Measurements from ENCODE around the gene FMNL2. TPM values are rescaled to one million over a fixed set of nuclear protein-coding genes. Genes with fewer than 3 reads are reported as not detected.

Gene FMNL2
- total and polyA plus RNA-seq, 2 experiments from 2014 or later, result 4.4 to 18.6 TPM

DNA sequence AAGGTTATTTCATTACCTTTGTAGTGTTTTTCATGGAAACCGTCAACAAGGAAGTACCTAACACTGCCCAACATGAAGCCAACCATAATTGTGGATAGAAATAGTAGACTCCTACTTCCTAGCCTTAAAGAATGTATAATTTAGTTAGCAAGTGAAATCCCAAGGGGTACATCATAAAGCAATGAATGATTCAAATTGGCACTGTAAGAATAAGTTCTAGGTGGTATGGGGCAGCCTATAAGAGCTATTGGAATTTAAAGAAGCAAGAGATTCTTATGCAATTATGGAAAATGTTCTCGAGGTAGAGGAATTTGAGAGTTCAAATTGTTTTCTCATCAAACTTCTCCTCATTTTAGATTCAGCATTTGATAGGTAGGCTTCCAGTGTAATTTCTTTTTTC is 157.9 kb downstream of the FMNL2 start:
- in situ Hi-C loops (cut with MboI), result no loop called here
- Histone ChIP-seq H3K4me1 (ENCODE audit: insufficient read depth) (peaks cover 24% of the 10 kb centered on the region), H4K20me1 (ENCODE audit: insufficient read depth) (no peaks in the 10 kb centered on the region), H3K9me2 (ENCODE audit: insufficient read depth) (no peaks in the 10 kb centered on the region), H3F3A (ENCODE audit: insufficient read depth) (no peaks in the 10 kb centered on the region), H3K9me3 (ENCODE audit: low read depth) (no peaks in the 10 kb centered on the region), H3K4me3 (no peak overlapping the region), H3K9ac (no peak overlapping the region), H3K27ac (no peak overlapping the region), H3K79me2 (ENCODE audit: insufficient read depth) (peaks cover 85% of the 10 kb centered on the region), H3K27me3 (replicated peaks; ENCODE audit: insufficient read depth) (no peaks in the 10 kb centered on the region), H3K36me3 (ENCODE audit: low read depth) (no peaks in the 10 kb centered on the region), H2AFZ (no peak overlapping the region), H3K4me2 (ENCODE audit: unreplicated experiment) (no peak overlapping the region)
- DNase-seq, result peak; percentile 37
- TF ChIP-seq EZH2 (IDR thresholded peaks at IDR 0.05; ENCODE audit: insufficient read depth, poor library complexity, severe bottlenecking), result no peak
- no peak for TF ChIP-seq EZH2phosphoT487 (IDR thresholded peaks at IDR 0.05; ENCODE audit: insufficient read depth, low read depth)
- WGBS, 2 experiments (ENCODE audit: low coverage in 1 of 2, low lambda C conversion rate in 2 of 2, missing lambda C conversion rate in 2 of 2), result 92% methylated on average over 2 of the region's 2 CpGs

DNA sequence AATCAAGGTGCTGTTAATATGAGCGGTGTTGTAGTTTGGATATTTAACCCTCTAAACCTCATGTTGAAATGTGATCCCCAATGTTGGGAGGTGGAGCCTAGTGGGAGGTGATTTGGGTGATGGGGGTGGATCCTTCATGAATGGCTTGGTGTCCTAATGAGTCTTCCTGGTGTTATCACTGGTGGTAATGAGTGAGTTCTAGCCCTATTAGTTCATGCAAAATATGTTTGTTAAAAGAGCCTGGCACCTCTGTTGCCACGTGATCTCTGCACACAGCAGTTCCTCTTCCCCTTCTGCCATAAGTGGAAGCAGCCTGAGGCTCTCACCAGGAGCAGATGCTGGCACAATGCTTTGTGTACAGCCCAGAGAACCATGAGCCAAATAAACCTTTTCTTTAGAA is 158.4 kb downstream of the FMNL2 start:
- no peaks in the 10 kb centered on the region for H3K9me3 ChIP-seq (ENCODE audit: low read depth)
- H3K9me2 ChIP-seq (ENCODE audit: insufficient read depth), result no peaks in the 10 kb centered on the region
- no peak overlapping the region for H3K9ac ChIP-seq
- H3K36me3 ChIP-seq (ENCODE audit: low read depth), result no peaks in the 10 kb centered on the region
- H3F3A ChIP-seq (ENCODE audit: insufficient read depth), result no peaks in the 10 kb centered on the region
- no peaks in the 10 kb centered on the region for H4K20me1 ChIP-seq (ENCODE audit: insufficient read depth)
- in situ Hi-C loops (cut with MboI), result no loop called here
- H3K27ac ChIP-seq, result no peak overlapping the region
- 85 to 97% methylated on average over 2 of the region's 2 CpGs for WGBS, 2 experiments (ENCODE audit: low coverage in 1 of 2, low lambda C conversion rate in 2 of 2, missing lambda C conversion rate in 2 of 2)
- H3K79me2 ChIP-seq (ENCODE audit: insufficient read depth), result peaks cover 85% of the 10 kb centered on the region
- no peak overlapping the region for H3K4me2 ChIP-seq (ENCODE audit: unreplicated experiment)
- TF ChIP-seq EZH2 (IDR thresholded peaks at IDR 0.05; ENCODE audit: insufficient read depth, poor library complexity, severe bottlenecking) (no peak), EZH2phosphoT487 (IDR thresholded peaks at IDR 0.05; ENCODE audit: insufficient read depth, low read depth) (no peak)
- no peak overlapping the region for H3K4me3 ChIP-seq
- no peak for DNase-seq
- no peak overlapping the region for H2AFZ ChIP-seq
- no peaks in the 10 kb centered on the region for H3K27me3 ChIP-seq (replicated peaks; ENCODE audit: insufficient read depth)
- H3K4me1 ChIP-seq (ENCODE audit: insufficient read depth), result peaks cover 24% of the 10 kb centered on the region

GRCh38 chr2:152493945-152494528 is 159.1 kb downstream of the FMNL2 start:
- in situ Hi-C loops (cut with MboI), result no loop called here
- Histone ChIP-seq H2AFZ (no peak overlapping the region), H3K4me1 (ENCODE audit: insufficient read depth) (peaks cover 24% of the 10 kb centered on the region), H4K20me1 (ENCODE audit: insufficient read depth) (no peaks in the 10 kb centered on the region), H3K4me2 (ENCODE audit: unreplicated experiment) (no peak overlapping the region), H3F3A (ENCODE audit: insufficient read depth) (no peaks in the 10 kb centered on the region), H3K9me2 (ENCODE audit: insufficient read depth) (no peaks in the 10 kb centered on the region), H3K9ac (no peak overlapping the region), H3K36me3 (ENCODE audit: low read depth) (no peaks in the 10 kb centered on the region), H3K27ac (no peak overlapping the region), H3K4me3 (no peak overlapping the region), H3K79me2 (ENCODE audit: insufficient read depth) (peaks cover 85% of the 10 kb centered on the region), H3K27me3 (replicated peaks; ENCODE audit: insufficient read depth) (no peaks in the 10 kb centered on the region), H3K9me3 (ENCODE audit: low read depth) (no peaks in the 10 kb centered on the region)
- DNase-seq, result no peak
- no peak for TF ChIP-seq EZH2 (IDR thresholded peaks at IDR 0.05; ENCODE audit: insufficient read depth, poor library complexity, severe bottlenecking)
- no peak for TF ChIP-seq EZH2phosphoT487 (IDR thresholded peaks at IDR 0.05; ENCODE audit: insufficient read depth, low read depth)
- 90 to 96% methylated on average over 2 of the region's 2 CpGs for WGBS, 2 experiments (ENCODE audit: low coverage in 1 of 2, low lambda C conversion rate in 2 of 2, missing lambda C conversion rate in 2 of 2)

DNA sequence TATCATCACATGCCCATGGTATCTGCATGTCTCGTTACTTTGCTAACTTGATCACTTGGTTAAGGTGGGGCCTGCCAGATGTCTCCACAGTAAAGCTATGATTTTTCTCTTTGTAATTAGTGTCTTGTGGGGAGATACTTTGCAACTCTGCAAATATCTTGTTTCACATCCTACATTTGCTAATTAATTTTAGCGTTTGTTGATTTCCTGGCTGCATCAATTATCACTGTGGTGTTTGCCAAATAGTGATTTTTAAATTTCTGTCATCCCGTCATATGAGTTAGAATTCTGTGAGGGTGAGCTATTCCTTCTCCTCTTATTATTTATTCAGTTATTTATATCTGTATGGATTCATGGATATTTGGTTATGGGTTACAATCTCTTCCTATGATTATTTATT is 161.4 kb downstream of the FMNL2 start:
- H2AFZ ChIP-seq, result no peak overlapping the region
- no peaks in the 10 kb centered on the region for H3K36me3 ChIP-seq (ENCODE audit: low read depth)
- no peak overlapping the region for H3K4me3 ChIP-seq
- H3F3A ChIP-seq (ENCODE audit: insufficient read depth), result peaks cover 5% of the 10 kb centered on the region; the same call in 1 of the 2 replicates
- H3K4me1 ChIP-seq (ENCODE audit: insufficient read depth), result peaks cover 33% of the 10 kb centered on the region
- H3K27ac ChIP-seq, result no peak overlapping the region
- H3K9me3 ChIP-seq (ENCODE audit: low read depth), result no peaks in the 10 kb centered on the region
- H4K20me1 ChIP-seq (ENCODE audit: insufficient read depth), result no peaks in the 10 kb centered on the region
- no peak overlapping the region for H3K4me2 ChIP-seq (ENCODE audit: unreplicated experiment)
- no peak for TF ChIP-seq EZH2phosphoT487 (IDR thresholded peaks at IDR 0.05; ENCODE audit: insufficient read depth, low read depth)
- TF ChIP-seq EZH2 (IDR thresholded peaks at IDR 0.05; ENCODE audit: insufficient read depth, poor library complexity, severe bottlenecking), result no peak
- WGBS, 2 experiments (ENCODE audit: low coverage in 1 of 2, low lambda C conversion rate in 2 of 2, missing lambda C conversion rate in 2 of 2), result 93 to 100% methylated on average over 3 of the region's 3 CpGs
- H3K79me2 ChIP-seq (ENCODE audit: insufficient read depth), result peaks cover 83% of the 10 kb centered on the region
- H3K9me2 ChIP-seq (ENCODE audit: insufficient read depth), result no peaks in the 10 kb centered on the region
- in situ Hi-C loops (cut with MboI), result no loop called here
- H3K27me3 ChIP-seq (replicated peaks; ENCODE audit: insufficient read depth), result no peaks in the 10 kb centered on the region
- DNase-seq, result no peak
- no peak overlapping the region for H3K9ac ChIP-seq
